Measurements from ENCODE around the gene MAPK1IP1L.

DNA sequence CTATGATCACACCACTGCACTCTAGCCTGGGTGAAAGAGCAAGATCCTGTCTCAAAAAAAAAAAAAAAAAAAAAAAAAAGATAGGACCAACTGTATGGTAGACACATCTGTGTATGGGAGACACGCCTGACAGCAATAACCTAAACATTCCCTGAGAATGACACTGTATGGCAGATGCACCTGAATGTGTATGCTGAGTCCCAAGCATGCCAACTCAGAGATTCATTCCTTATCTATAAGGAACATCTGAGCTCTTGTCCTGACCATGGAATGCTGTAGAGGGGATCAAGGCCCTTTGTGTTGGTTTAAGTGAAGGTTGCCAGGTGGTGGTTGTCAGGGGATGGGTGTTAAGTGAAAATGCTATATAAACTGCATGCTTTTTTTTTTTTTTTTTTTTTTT is 58.4 kb downstream of the MAPK1IP1L start:
- TF ChIP-seq CTCF (IDR thresholded peaks at IDR 0.05; ENCODE audit: low read depth, low read length, poor library complexity, severe bottlenecking), result no peak
- TF ChIP-seq EZH2phosphoT487 (IDR thresholded peaks at IDR 0.05; ENCODE audit: borderline replicate concordance, low read length), result no peak
